Peyer's patch (tissue), 4 donors: ENCODE data around the gene TNFRSF14. TPM values are rescaled to one million over a fixed set of nuclear protein-coding genes. Genes with fewer than 3 reads are reported as not detected.
A peak's percentile ranks its signal among the peaks of the same experiment; 100 is the strongest.

Experiments
- DNase-seq, 3 donors: peaks; one replicate each; pipeline ENCODE4 v3.0.0-alpha.2; 2017 to 2019
- H3K27ac ChIP-seq, 4 donors: fragments of 200-600 bp; sonication (generic); one replicate each; pipeline ENCODE4 v1.5.1; 2016 to 2019
- H3K27me3 ChIP-seq, 2 donors: fragments of 200-600 bp; sonication (generic); one replicate each; pipeline ENCODE4 v1.5.1; 2019
- H3K36me3 ChIP-seq, 3 donors: fragments of 200-600 bp; sonication (generic); one replicate each; pipeline ENCODE4 v1.5.1; 2016 to 2019
- H3K4me1 ChIP-seq, 4 donors: fragments of 200-600 bp; sonication (generic); one replicate each; pipeline ENCODE4 v1.5.1; 2016 to 2019
- H3K4me3 ChIP-seq, 4 donors: fragments of 200-600 bp; sonication (generic); 1 replicate in 3 of 4; 2 replicates in 1 of 4; pipeline ENCODE4 v1.5.1; 2016 to 2019; ENCODE audit warnings: mild to moderate bottlenecking in 1 of 4
- H3K9me3 ChIP-seq, 4 donors: fragments of 200-600 bp; sonication (generic); one replicate each; pipeline ENCODE4 v1.5.1; 2016 to 2019; ENCODE audit warnings: mild to moderate bottlenecking in 1 of 4
- CTCF ChIP-seq, 6 experiments: fragments of 450-650 bp in 4 of 6; fragments of 200-600 bp in 2 of 6; sonication (generic) in 1 of 6; IDR thresholded peaks; one replicate each; pipeline ENCODE4 v1.5.1; 2017 to 2019; ENCODE audit warnings: antibody characterized with exemption in 6 of 6, mild to moderate bottlenecking in 3 of 6, moderate library complexity in 1 of 6
- POLR2A ChIP-seq, 2 donors: fragments of 450-650 bp; IDR thresholded peaks; one replicate each; pipeline ENCODE4 v1.5.1; 2017; ENCODE audit warnings: antibody characterized with exemption in 2 of 2, mild to moderate bottlenecking in 2 of 2, moderate library complexity in 2 of 2
- total RNA-seq, 4 donors: library from RNA; depleted of rRNA; stranded (reverse); fragments of >200 nt; gene quantifications; one replicate each; pipeline ENCODE4 v1.1.0, GENCODE V29; 2016

Gene TNFRSF14
- total RNA-seq, 4 donors from 2014 or later, result 231 to 532 (median 316) TPM

- Histone ChIP-seq H3K27me3 (no peaks in the 10 kb centered on the region), H3K4me3 (peak overlapping the region; percentile 67 to 91 (median 81)), H3K27ac (peak overlapping the region; percentile 95 to 98 (median 96)), H3K4me1 (peaks cover 0 to 44% (median 25%) of the 10 kb centered on the region in 4 donors), H3K9me3 (no peaks in the 10 kb centered on the region), H3K36me3 (peaks cover 0 to 25% (median 0%) of the 10 kb centered on the region in 3 donors)
- TF ChIP-seq POLR2A (IDR thresholded peaks at IDR 0.05) (no peak), CTCF (IDR thresholded peaks at IDR 0.05) (peak; percentile 33 to 77 (median 66))
- peak in 2 of 3 donors; percentile 75 to 83 for DNase-seq
Measured at GRCh38 chr1:2554621-2555387, 1.4 kb upstream of the TNFRSF14 start.

GRCh38 chr1:2555634-2556276, 416 bp upstream of the TNFRSF14 start:
- peak; percentile 92 to 95 (median 93) for DNase-seq
- H3K27me3 ChIP-seq, result no peaks in the 10 kb centered on the region
- H3K4me1 ChIP-seq, result peaks cover 0 to 44% (median 25%) of the 10 kb centered on the region in 4 donors
- no peaks in the 10 kb centered on the region for H3K9me3 ChIP-seq
- TF ChIP-seq CTCF (IDR thresholded peaks at IDR 0.05) (peak in 1 of 6 experiments; percentile 12), POLR2A (IDR thresholded peaks at IDR 0.05) (peak; percentile 82 to 86)
- H3K27ac ChIP-seq, result peak overlapping the region; percentile 95 to 98 (median 96)
- peaks cover 0 to 34% (median 0%) of the 10 kb centered on the region in 3 donors for H3K36me3 ChIP-seq
- H3K4me3 ChIP-seq, result peak overlapping the region; percentile 67 to 91 (median 81)

GRCh38 chr1:2556678-2557481, 709 bp downstream of the TNFRSF14 start:
- DNase-seq, result peak; percentile 84 to 91 (median 87)
- TF ChIP-seq POLR2A (IDR thresholded peaks at IDR 0.05), result no peak
- TF ChIP-seq CTCF (IDR thresholded peaks at IDR 0.05), result peak in 2 of 6 experiments; percentile 16 to 18
- Histone ChIP-seq H3K9me3 (no peaks in the 10 kb centered on the region), H3K4me1 (peaks cover 0 to 44% (median 25%) of the 10 kb centered on the region in 4 donors), H3K36me3 (peaks cover 0 to 41% (median 0%) of the 10 kb centered on the region in 3 donors), H3K4me3 (peak overlapping the region; percentile 67 to 91 (median 81)), H3K27me3 (no peaks in the 10 kb centered on the region), H3K27ac (peak overlapping the region; percentile 95 to 98 (median 96))

- H3K27ac ChIP-seq, result peak overlapping the region; percentile 95 to 98 (median 96)
- peaks cover 0 to 49% (median 0%) of the 10 kb centered on the region in 3 donors for H3K36me3 ChIP-seq
- H3K4me3 ChIP-seq, result peak overlapping the region; percentile 67 to 91 (median 81)
- no peaks in the 10 kb centered on the region for H3K9me3 ChIP-seq
- peak in 2 of 3 donors; percentile 81 to 88 for DNase-seq
- H3K27me3 ChIP-seq, result no peaks in the 10 kb centered on the region
- TF ChIP-seq CTCF (IDR thresholded peaks at IDR 0.05) (no peak), POLR2A (IDR thresholded peaks at IDR 0.05) (peak; percentile 47 to 71)
- peaks cover 0 to 44% (median 25%) of the 10 kb centered on the region in 4 donors for H3K4me1 ChIP-seq
Measured at GRCh38 chr1:2557482-2558400, 1.6 kb downstream of the TNFRSF14 start.
